GM19328 (cell line): Measurements from ENCODE around the gene ADARB2.

Source experiments
- ATAC-seq: cut with Tn5 transposase; IDR thresholded peaks from one replicate; pipeline ENCODE4 v1.9.1; 2021; ENCODE audit warnings: mild to moderate bottlenecking, moderate library complexity; ENCODE audit not compliant: unreplicated experiment

ADARB2 gene

GRCh38 chr10:1154531-1155295, 582.6 kb downstream of the ADARB2 start:
- no peak for ATAC-seq

GRCh38 chr10:1153805-1154351, 583.4 kb downstream of the ADARB2 start:
- ATAC-seq = no peak

GRCh38 chr10:1153251-1153763, 584.0 kb downstream of the ADARB2 start:
- no peak for ATAC-seq

DNA sequence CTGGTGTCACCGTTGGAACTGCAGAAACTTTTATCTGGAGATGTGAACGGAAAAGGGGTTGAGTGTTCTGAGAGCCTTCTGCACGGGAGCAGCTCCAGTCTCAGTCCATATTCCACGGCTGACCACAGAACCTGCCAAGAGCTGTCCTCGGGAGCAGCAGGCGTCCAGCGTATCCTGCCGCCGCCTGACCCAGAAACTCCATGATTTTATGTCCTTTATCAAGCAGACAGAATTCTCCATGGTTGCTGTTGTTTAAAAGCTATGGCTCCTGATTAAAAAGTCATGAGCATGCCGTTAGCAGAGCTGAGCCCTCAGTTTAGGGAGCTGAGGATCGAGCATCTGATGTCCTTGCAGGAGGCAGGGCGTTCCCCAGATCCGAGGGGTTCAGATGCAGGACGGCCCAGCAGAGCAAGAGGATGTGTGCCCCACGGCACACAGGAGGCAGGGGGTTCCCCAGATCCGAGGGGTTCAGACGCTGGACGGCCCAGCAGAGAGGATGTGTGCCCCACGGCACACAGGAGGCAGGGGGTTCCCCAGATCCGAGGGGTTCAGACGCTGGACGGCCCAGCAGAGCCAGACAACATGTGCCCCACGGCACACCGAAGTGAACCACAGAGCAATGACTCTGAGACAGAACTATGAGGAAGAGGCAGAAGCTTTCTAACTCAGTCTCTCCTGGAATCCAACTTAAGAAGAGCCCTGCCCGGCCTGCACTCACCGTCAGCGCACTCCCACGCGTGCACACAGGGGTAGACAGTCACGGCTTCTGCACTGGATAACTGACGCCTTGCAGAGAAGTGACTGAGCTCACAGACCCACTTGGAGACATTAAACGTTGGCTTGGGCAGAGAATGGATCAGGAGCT, 584.7 kb downstream of the ADARB2 start:
- ATAC-seq = no peak

DNA sequence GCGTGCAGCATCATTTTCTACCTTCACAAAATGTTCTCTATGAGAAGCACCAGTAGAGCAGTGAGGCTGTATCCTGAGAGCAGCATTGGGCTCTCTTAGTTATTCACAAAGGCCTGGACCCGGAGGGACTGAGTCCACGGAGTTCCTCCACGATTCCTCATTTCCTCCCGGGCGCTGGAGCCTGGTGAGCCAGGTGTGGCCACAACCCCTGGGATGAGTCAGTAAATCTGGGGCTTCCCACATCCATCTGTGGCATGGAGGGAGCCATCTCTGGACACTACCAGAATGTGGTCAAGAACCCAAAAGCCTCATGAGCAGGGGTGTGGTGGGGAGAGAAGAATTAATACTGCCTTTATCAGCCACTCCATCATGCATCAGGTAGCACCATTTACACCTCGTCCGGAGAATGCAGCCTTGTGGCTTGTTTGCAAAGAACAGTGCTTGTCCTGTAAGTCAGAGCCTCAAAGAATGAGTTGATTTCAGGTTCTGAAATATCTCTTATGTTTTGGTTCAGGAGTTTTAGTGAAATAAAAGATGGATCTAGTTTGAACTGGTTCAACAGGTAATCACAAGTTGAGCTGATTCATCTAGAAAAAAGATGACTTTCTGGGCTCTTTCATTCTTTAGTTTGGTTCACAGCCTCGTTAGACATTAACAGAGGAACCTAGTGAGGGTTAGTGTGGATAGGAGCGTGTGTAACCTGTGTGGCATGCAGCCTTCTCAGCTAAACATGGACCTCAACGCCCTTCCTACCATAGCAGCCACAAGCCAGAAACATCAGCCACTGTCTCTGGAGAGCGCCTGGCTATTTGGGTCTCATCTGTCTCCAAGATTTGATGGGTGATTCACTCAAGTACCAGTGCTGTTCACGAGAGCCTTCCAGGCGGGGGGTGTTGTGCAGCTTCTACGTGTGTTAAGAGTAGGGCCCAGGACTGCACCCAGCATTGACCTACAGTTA, 586.0 kb downstream of the ADARB2 start:
- ATAC-seq = no peak

GRCh38 chr10:1150638-1150955, 586.7 kb downstream of the ADARB2 start:
- no peak for ATAC-seq

DNA sequence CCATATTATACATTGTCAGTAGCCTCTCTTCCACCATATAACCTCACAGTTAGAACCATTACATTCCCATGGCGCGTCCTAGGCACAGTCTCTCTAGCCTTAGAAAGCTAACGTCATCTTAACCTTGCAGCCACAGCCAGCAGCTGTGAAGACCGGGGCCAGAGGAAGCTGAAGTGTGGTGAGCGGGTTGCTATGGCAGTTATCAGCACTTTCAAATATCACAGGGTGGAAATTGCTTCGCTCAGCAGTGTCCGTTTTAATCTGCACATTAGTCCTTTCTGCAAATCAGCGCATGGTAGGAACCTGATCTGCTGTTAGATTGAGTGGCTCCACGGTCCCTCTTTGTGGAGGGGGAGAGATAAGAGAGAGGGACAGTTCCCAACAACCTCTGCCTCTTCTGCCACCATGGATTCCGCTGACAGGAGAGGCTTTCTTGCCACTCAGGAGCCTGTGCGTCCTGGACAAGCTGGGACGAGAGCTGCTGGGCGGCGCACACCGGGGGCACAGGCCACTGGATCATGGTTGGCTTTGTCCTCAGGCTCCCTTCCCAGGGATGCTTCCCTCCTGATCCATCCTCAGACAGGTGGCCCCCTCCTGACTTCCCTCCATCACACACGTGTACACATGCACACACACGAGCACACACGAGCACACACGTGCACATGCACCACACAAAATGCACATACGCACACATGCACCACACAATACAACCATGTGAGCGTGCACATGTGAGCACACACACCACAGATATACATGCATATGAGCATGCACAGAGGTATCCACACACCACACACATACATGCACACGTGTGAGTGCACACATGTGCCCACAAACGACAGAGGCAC, 587.3 kb downstream of the ADARB2 start:
- ATAC-seq = no peak

- ATAC-seq = no peak
Measured at GRCh38 chr10:1148855-1149605, 588.3 kb downstream of the ADARB2 start.

- ATAC-seq = no peak
Measured at GRCh38 chr10:1147810-1148209, 589.5 kb downstream of the ADARB2 start.

DNA sequence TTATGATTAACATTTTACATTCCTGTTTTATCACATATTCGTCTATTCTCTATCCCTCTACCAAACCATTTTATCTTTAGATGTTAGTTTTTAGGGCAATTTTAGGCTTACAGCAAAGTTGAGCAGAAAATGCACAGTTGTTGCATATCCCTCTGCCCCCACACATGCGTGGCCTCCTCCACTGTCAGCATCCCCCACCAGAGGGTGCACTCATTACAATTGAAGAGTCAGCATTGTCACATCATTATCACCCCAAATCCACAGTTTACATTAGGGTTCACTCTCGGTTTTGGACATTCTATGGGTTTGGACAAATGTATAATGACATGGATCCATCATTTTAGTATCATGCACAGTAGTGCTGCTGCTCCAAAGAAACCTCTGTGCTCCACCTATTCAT, 594.7 kb downstream of the ADARB2 start:
- no peak for ATAC-seq

DNA sequence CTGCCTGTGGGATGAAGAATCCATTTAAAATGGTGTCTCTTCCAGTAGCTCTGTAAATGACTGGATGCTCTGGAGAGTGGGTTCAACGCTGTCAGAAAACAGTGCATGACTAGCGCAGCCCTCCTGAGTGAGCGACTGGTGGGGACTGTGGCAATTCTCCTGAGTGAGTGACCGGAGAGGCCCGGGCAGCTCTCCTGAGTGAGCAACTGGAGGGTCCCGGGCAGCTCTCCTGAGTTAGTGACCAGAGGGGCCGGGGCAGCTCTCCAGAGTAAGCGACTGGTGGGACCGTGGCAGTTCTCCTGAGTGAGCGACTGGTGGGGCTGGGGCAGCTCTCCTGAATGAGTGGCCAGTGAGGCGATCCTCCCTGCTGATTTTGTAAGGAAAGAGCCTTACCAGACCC, 595.6 kb downstream of the ADARB2 start:
- no peak for ATAC-seq

DNA sequence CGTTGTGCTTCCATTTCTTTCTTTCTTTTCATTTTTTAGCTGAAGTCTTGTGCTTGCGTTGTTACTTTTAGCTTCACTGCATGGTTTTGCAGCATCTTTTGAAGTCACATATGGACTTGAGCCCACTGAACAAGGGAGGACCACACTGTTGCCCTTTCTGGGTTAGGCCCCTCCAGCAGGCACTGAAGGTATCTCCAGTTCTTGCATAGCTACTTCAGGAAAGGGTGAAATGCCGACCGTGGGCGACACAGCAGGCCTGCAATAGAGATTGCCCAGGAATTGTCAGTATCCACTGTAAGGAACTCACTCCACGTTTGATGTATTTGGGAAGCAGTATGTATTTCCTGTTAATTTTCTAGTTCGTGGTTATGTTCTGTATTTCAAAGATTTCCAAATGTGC, 596.1 kb downstream of the ADARB2 start:
- ATAC-seq = no peak

- ATAC-seq = no peak
Measured at GRCh38 chr10:1138529-1138928, 598.8 kb downstream of the ADARB2 start.

DNA sequence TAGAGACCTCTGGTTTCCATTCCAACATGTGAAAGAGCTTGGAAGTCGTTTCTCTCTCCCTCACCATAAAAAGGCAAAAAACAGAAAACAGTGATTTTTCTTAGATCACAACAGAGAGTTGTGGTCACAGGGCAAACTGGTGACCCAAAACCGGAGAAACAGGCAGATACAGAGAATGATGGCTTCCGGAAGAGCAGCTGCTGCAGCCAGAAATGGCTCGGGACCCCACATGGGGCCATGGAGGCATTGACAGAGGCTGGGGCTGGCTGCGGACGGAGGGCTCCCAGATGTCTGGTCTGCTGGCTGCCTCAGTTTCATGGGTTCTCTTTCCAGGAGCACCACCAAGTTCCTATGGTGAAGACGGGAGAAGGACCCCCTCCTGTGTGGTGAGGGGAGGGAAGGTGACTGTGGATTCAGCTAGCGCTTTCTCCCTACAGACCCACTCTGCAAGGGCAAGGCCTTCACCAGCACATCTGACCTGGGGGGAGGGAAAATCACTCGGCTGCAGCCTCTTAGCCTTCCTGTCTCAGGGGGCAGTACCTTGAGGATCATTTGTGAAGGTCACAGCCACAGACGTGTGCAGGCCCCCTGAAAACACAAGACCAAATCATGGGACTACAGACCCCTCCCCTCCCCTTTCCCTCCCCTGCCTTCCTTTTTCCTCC, 599.7 kb downstream of the ADARB2 start:
- ATAC-seq = no peak

DNA sequence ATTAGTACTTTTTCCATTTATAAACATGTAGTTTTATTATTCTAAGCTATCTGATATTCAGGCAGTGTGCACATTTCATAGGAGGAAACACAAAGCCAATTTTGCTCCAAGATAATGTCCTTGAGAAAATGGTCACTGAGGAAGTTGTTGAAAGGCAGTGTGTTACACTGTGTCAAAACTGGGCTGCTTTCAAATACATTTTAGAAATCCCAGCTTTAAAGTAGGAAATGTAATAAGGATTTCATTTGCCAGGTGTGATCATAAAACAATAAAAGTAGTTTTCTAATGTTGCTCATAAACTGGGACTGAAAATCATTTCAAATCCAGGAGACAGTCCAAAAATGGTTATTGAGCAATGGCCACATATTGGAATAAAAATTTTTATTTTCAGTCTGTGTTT, 601.1 kb downstream of the ADARB2 start:
- ATAC-seq = no peak

- ATAC-seq = no peak
Measured at GRCh38 chr10:1134156-1134555, 603.2 kb downstream of the ADARB2 start.

GRCh38 chr10:1133495-1134045, 603.8 kb downstream of the ADARB2 start:
- no peak for ATAC-seq

- ATAC-seq = no peak
Measured at GRCh38 chr10:1132584-1132983, 604.7 kb downstream of the ADARB2 start.
